ENCODE measurements around the gene CD109.
"Not testable (repeated sequence)": the region's sequence is repeated elsewhere in the genome, so short reads cannot be mapped to it uniquely, and the experiment has no call there.

Gene CD109

DNA sequence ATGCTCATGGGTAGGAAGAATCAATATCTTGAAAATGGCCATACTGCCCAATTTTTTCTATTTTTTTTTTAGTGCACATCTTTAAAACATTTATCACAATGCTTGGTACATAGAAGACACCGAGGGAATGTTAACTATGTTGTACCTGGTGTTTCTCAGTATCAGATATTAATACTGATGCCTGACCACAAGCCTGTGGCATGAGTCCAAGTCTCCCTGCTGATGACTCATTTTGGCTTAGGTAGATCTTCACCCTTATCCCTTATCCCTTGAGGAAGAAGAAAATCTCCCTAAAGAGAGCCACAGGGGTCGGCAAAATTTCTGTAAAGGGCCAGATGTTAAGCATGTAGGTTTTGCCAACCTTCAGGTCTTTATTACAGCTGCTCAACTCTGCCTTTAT is 14.5 kb downstream of the CD109 start:
- H3K4me2 ChIP-seq, result no peak overlapping the region
- no peak overlapping the region for H2AFZ ChIP-seq (ENCODE audit: low read depth)
- peaks cover 6% of the 10 kb centered on the region for H3K4me1 ChIP-seq (ENCODE audit: low read depth, poor library complexity, severe bottlenecking)
- no peak for TF ChIP-seq CTCF (conservative IDR thresholded peaks at IDR 0.05; ENCODE audit: low read depth, low read length)
- H3K27ac ChIP-seq, result no peak overlapping the region
- H3K36me3 ChIP-seq (ENCODE audit: insufficient read depth), result no peaks in the 10 kb centered on the region
- H3K9ac ChIP-seq, result no peak overlapping the region
- H3K79me2 ChIP-seq (ENCODE audit: insufficient read depth, low read depth), result no peaks in the 10 kb centered on the region
- H4K20me1 ChIP-seq (ENCODE audit: insufficient read depth), result no peaks in the 10 kb centered on the region
- no peaks in the 10 kb centered on the region for H3K27me3 ChIP-seq (ENCODE audit: insufficient read depth, low read depth)
- no peak overlapping the region for H3K4me3 ChIP-seq (IDR thresholded peaks at IDR 0.05; ENCODE audit: insufficient read depth, low read depth, low read length)

DNA sequence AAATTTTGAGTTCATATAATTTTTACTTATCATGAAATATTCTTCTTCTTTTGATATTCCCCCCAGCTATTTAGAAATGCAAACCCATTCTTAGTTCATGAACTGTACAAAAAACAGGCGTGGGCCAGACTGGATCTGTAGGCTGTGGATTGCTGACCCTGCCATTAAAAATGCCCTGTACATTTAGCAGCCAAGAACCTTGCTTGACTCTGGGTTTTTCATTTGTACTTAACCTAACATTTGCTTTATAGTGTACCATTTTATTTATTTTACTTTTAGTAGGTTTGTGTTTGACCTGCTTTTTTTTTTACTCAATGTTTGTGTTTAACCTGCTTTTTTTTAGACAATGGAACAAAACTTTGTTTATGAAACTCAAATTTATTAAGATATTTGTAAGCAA is 14.9 kb downstream of the CD109 start:
- H3K4me3 ChIP-seq (IDR thresholded peaks at IDR 0.05; ENCODE audit: insufficient read depth, low read depth, low read length), result no peak overlapping the region
- TF ChIP-seq CTCF (conservative IDR thresholded peaks at IDR 0.05; ENCODE audit: low read depth, low read length), result no peak
- H3K4me1 ChIP-seq (ENCODE audit: low read depth, poor library complexity, severe bottlenecking), result peaks cover 6% of the 10 kb centered on the region
- H3K36me3 ChIP-seq (ENCODE audit: insufficient read depth), result no peaks in the 10 kb centered on the region
- no peak overlapping the region for H3K4me2 ChIP-seq
- no peaks in the 10 kb centered on the region for H3K79me2 ChIP-seq (ENCODE audit: insufficient read depth, low read depth)
- no peak overlapping the region for H3K27ac ChIP-seq
- no peak overlapping the region for H3K9ac ChIP-seq
- no peaks in the 10 kb centered on the region for H3K27me3 ChIP-seq (ENCODE audit: insufficient read depth, low read depth)
- H2AFZ ChIP-seq (ENCODE audit: low read depth), result no peak overlapping the region
- no peaks in the 10 kb centered on the region for H4K20me1 ChIP-seq (ENCODE audit: insufficient read depth)

- Histone ChIP-seq H3K27me3 (ENCODE audit: insufficient read depth, low read depth) (no peaks in the 10 kb centered on the region), H4K20me1 (ENCODE audit: insufficient read depth) (no peaks in the 10 kb centered on the region), H3K4me3 (IDR thresholded peaks at IDR 0.05; ENCODE audit: insufficient read depth, low read depth, low read length) (no peak overlapping the region), H3K79me2 (ENCODE audit: insufficient read depth, low read depth) (no peaks in the 10 kb centered on the region), H3K27ac (no peak overlapping the region), H3K36me3 (ENCODE audit: insufficient read depth) (no peaks in the 10 kb centered on the region), H3K9ac (no peak overlapping the region), H2AFZ (ENCODE audit: low read depth) (no peak overlapping the region), H3K4me1 (ENCODE audit: low read depth, poor library complexity, severe bottlenecking) (peaks cover 6% of the 10 kb centered on the region), H3K4me2 (no peak overlapping the region)
- TF ChIP-seq CTCF (conservative IDR thresholded peaks at IDR 0.05; ENCODE audit: low read depth, low read length), result no peak
Observed at GRCh38 chr6:73712535-73713173, 16.7 kb downstream of the CD109 start.

- Histone ChIP-seq H3K36me3 (ENCODE audit: insufficient read depth) (no peaks in the 10 kb centered on the region), H4K20me1 (ENCODE audit: insufficient read depth) (no peaks in the 10 kb centered on the region), H3K9ac (no peak overlapping the region), H3K27me3 (ENCODE audit: insufficient read depth, low read depth) (no peaks in the 10 kb centered on the region), H3K4me1 (ENCODE audit: low read depth, poor library complexity, severe bottlenecking) (peaks cover 6% of the 10 kb centered on the region), H3K4me3 (IDR thresholded peaks at IDR 0.05; ENCODE audit: insufficient read depth, low read depth, low read length) (no peak overlapping the region), H3K79me2 (ENCODE audit: insufficient read depth, low read depth) (no peaks in the 10 kb centered on the region), H2AFZ (ENCODE audit: low read depth) (no peak overlapping the region), H3K27ac (no peak overlapping the region), H3K4me2 (no peak overlapping the region)
- TF ChIP-seq CTCF (conservative IDR thresholded peaks at IDR 0.05; ENCODE audit: low read depth, low read length), result no peak
Observed at GRCh38 chr6:73713426-73714147, 17.6 kb downstream of the CD109 start.

GRCh38 chr6:73715111-73715508 is 19.1 kb downstream of the CD109 start:
- not testable (repeated sequence) for H3K27me3 ChIP-seq (ENCODE audit: insufficient read depth, low read depth); H3K79me2 ChIP-seq (ENCODE audit: insufficient read depth, low read depth); H3K9ac ChIP-seq; H2AFZ ChIP-seq (ENCODE audit: low read depth); H4K20me1 ChIP-seq (ENCODE audit: insufficient read depth); H3K27ac ChIP-seq; H3K4me1 ChIP-seq (ENCODE audit: low read depth, poor library complexity, severe bottlenecking); H3K4me3 ChIP-seq (IDR thresholded peaks at IDR 0.05; ENCODE audit: insufficient read depth, low read depth, low read length); H3K36me3 ChIP-seq (ENCODE audit: insufficient read depth); H3K4me2 ChIP-seq
